Aorta (tissue), 5 donors: ENCODE measurements around the gene SCRT2. TPM values are rescaled to one million over a fixed set of nuclear protein-coding genes. Genes with fewer than 3 reads are reported as not detected.

Experiments used
- ATAC-seq: fragments of 200-7000 bp; cut with Tn5 transposase; one replicate; pipeline ENCODE4 v1.9.1; 2022; ENCODE audit warnings: moderate library complexity; ENCODE audit not compliant: low FRiP score
- DNase-seq, 2 donors: peaks; one replicate each; pipeline ENCODE4 v3.0.0-alpha.2; 2020
- H3K27ac ChIP-seq, 2 donors: one replicate each; pipeline ENCODE4 v1.5.1; 2013; ENCODE audit warnings: low read length in 2 of 2, mild to moderate bottlenecking in 2 of 2, moderate library complexity in 2 of 2, control low read depth in 1 of 2, inconsistent platforms in 1 of 2, low read depth in 1 of 2
- H3K27me3 ChIP-seq, 2 donors: one replicate each; pipeline ENCODE4 v1.6.1; 2013; ENCODE audit warnings: control low read depth in 1 of 2, low read length in 1 of 2, mild to moderate bottlenecking in 1 of 2, moderate library complexity in 1 of 2; ENCODE audit not compliant: insufficient read depth in 2 of 2, control insufficient read depth in 1 of 2
- H3K36me3 ChIP-seq, 2 donors: one replicate each; pipeline ENCODE4 v1.6.1; 2013; ENCODE audit warnings: control low read depth in 1 of 2, low read length in 1 of 2, mild to moderate bottlenecking in 1 of 2; ENCODE audit not compliant: insufficient read depth in 2 of 2, control insufficient read depth in 1 of 2
- H3K4me1 ChIP-seq, 2 donors: one replicate each; pipeline ENCODE4 v1.6.1; 2013; ENCODE audit warnings: low read length in 2 of 2, control low read depth in 1 of 2, mild to moderate bottlenecking in 1 of 2, moderate library complexity in 1 of 2; ENCODE audit not compliant: insufficient read depth in 2 of 2, control insufficient read depth in 1 of 2
- H3K4me3 ChIP-seq, 2 donors: one replicate each; pipeline ENCODE4 v1.5.1; 2013; ENCODE audit warnings: low read length in 2 of 2, control low read depth in 1 of 2, mild to moderate bottlenecking in 1 of 2
- H3K9me3 ChIP-seq: one replicate; pipeline ENCODE4 v1.6.1; 2013; ENCODE audit warnings: mild to moderate bottlenecking, low read length; ENCODE audit not compliant: control insufficient read depth
- WGBS, 2 donors: extraction: QIAGEN DNeasy Blood & Tissue Kit; methylation state at CpG; one replicate each; pipeline ENCODE4 v1.1.7; 2013; 5-methylcytosine and 5-hydroxymethylcytosine counted together
- intact Hi-C, 2 donors: fragments of 100-400 bp; cut with DNase I; formaldehyde crosslinking; loops; one replicate each; pipeline versions ENCODE4 v1.14.2 to v1.15.0; 2022
- polyA plus RNA-seq, 2 donors: library from polyadenylated mRNA; stranded (reverse); fragments of 200-250 nt; gene quantifications; one replicate each; pipeline ENCODE4 v1.2.3, GENCODE V29; 2013
- total RNA-seq, 2 donors: library from RNA; stranded (reverse); fragmentation: NEBNext Ultra II Directional; extraction: Animal tissue kit (Norgen Biotek cat#: 25700); gene quantifications; one replicate each; pipeline ENCODE4 v1.2.1, GENCODE V29; 2021
- donor health status: healthy with polysubstance abuse.
- donor health status: Bipolar disorder and iron deficiency.
- donor health status: DM: no; HTN: no; CAD: no.
- donor health status: DM: no; HTN: no; CAD: no.
- donor health status: DM: yes; HTN: yes; CAD: no.

SCRT2 gene
- total and polyA plus RNA-seq, 4 donors = not detected

GRCh38 chr20:626579-626978 lies 49.0 kb downstream of the SCRT2 start:
- Histone ChIP-seq H3K36me3 (no peaks in the 10 kb centered on the region), H3K27ac (no peak overlapping the region), H3K4me3 (no peak overlapping the region), H3K27me3 (no peaks in the 10 kb centered on the region), H3K9me3 (peaks cover 1% of the 10 kb centered on the region), H3K4me1 (no peaks in the 10 kb centered on the region)
- intact Hi-C loops = no loop called here
- ATAC-seq = no peak
- no peak for DNase-seq
- 70 to 83% methylated on average over 2 of the region's 2 CpGs for WGBS, 2 donors

- ATAC-seq = no peak
- no peak overlapping the region for H3K27ac ChIP-seq
- no peaks in the 10 kb centered on the region for H3K4me1 ChIP-seq
- no peak for DNase-seq
- H3K36me3 ChIP-seq = no peaks in the 10 kb centered on the region
- 85 to 97% methylated on average over 4 of the region's 4 CpGs for WGBS, 2 donors
- no peak overlapping the region for H3K4me3 ChIP-seq
- H3K27me3 ChIP-seq = no peaks in the 10 kb centered on the region
- intact Hi-C loops = no loop called here
- peaks cover 1% of the 10 kb centered on the region for H3K9me3 ChIP-seq
Measured at GRCh38 chr20:625360-625932, 50.2 kb downstream of the SCRT2 start.

- no peak for ATAC-seq
- WGBS, 2 donors = 68 to 72% methylated on average over 4 of the region's 4 CpGs
- Histone ChIP-seq H3K4me3 (no peak overlapping the region), H3K27ac (no peak overlapping the region), H3K4me1 (no peaks in the 10 kb centered on the region), H3K9me3 (peaks cover 1% of the 10 kb centered on the region), H3K27me3 (no peaks in the 10 kb centered on the region), H3K36me3 (no peaks in the 10 kb centered on the region)
- DNase-seq = no peak
- intact Hi-C loops = no loop called here
Measured at GRCh38 chr20:623704-624103, 51.9 kb downstream of the SCRT2 start.

GRCh38 chr20:623021-623420 lies 52.6 kb downstream of the SCRT2 start:
- no peak for DNase-seq
- no peak overlapping the region for H3K4me3 ChIP-seq
- no peak for ATAC-seq
- no peak overlapping the region for H3K27ac ChIP-seq
- no peaks in the 10 kb centered on the region for H3K27me3 ChIP-seq
- intact Hi-C loops = no loop called here
- no peaks in the 10 kb centered on the region for H3K4me1 ChIP-seq
- peaks cover 5% of the 10 kb centered on the region for H3K9me3 ChIP-seq
- 23 to 31% methylated on average over 4 of the region's 4 CpGs for WGBS, 2 donors
- no peaks in the 10 kb centered on the region for H3K36me3 ChIP-seq

GRCh38 chr20:622161-622560 lies 53.4 kb downstream of the SCRT2 start:
- H3K27me3 ChIP-seq = no peaks in the 10 kb centered on the region
- no peaks in the 10 kb centered on the region for H3K4me1 ChIP-seq
- WGBS, 2 donors = 69 to 71% methylated on average over 7 of the region's 7 CpGs
- intact Hi-C loops = no loop called here
- peaks cover 6% of the 10 kb centered on the region for H3K9me3 ChIP-seq
- DNase-seq (no peak), ATAC-seq (no peak)
- H3K36me3 ChIP-seq = no peaks in the 10 kb centered on the region
- H3K4me3 ChIP-seq = no peak overlapping the region
- no peak overlapping the region for H3K27ac ChIP-seq

- H3K4me1 ChIP-seq = no peaks in the 10 kb centered on the region
- H3K27me3 ChIP-seq = no peaks in the 10 kb centered on the region
- DNase-seq (no peak), ATAC-seq (no peak)
- 47 to 56% methylated on average over 5 of the region's 5 CpGs for WGBS, 2 donors
- peaks cover 6% of the 10 kb centered on the region for H3K9me3 ChIP-seq
- intact Hi-C loops = no loop called here
- no peaks in the 10 kb centered on the region for H3K36me3 ChIP-seq
- no peak overlapping the region for H3K4me3 ChIP-seq
- no peak overlapping the region for H3K27ac ChIP-seq
Measured at GRCh38 chr20:621125-621756, 54.4 kb downstream of the SCRT2 start.

GRCh38 chr20:620246-620645 lies 55.4 kb downstream of the SCRT2 start:
- Histone ChIP-seq H3K4me3 (no peak overlapping the region), H3K27me3 (no peaks in the 10 kb centered on the region), H3K4me1 (no peaks in the 10 kb centered on the region), H3K9me3 (peaks cover 5% of the 10 kb centered on the region), H3K27ac (no peak overlapping the region), H3K36me3 (no peaks in the 10 kb centered on the region)
- ATAC-seq (no peak), DNase-seq (no peak)
- WGBS, 2 donors = 17 to 31% methylated on average over 7 of the region's 7 CpGs
- intact Hi-C loops = no loop called here

GRCh38 chr20:618980-619379 lies 56.6 kb downstream of the SCRT2 start:
- intact Hi-C loops = no loop called here
- no peaks in the 10 kb centered on the region for H3K27me3 ChIP-seq

GRCh38 chr20:617934-618690 lies 57.5 kb downstream of the SCRT2 start:
- Histone ChIP-seq H3K9me3 (peaks cover 5% of the 10 kb centered on the region), H3K27ac (no peak overlapping the region), H3K36me3 (no peaks in the 10 kb centered on the region), H3K4me1 (no peaks in the 10 kb centered on the region), H3K27me3 (no peaks in the 10 kb centered on the region), H3K4me3 (no peak overlapping the region)
- DNase-seq = no peak
- no peak for ATAC-seq
- WGBS, 2 donors = 72 to 86% methylated on average over 4 of the region's 4 CpGs
- intact Hi-C loops = no loop called here

More at GRCh38 chr20:618980-619379, 56.6 kb downstream of the SCRT2 start:
- H3K4me3 ChIP-seq = no peak overlapping the region
- DNase-seq (no peak), ATAC-seq (no peak)
- H3K9me3 ChIP-seq = peaks cover 5% of the 10 kb centered on the region
- WGBS, 2 donors = 79 to 80% methylated on average over 5 of the region's 5 CpGs
- H3K4me1 ChIP-seq = no peaks in the 10 kb centered on the region
- H3K36me3 ChIP-seq = no peaks in the 10 kb centered on the region
- no peak overlapping the region for H3K27ac ChIP-seq
